Panc1 (cell line): ENCODE measurements around the gene SGCB. TPM values are rescaled to one million over a fixed set of nuclear protein-coding genes. Genes with fewer than 3 reads are reported as not detected.

Experiments
- ATAC-seq: fragments of 200-7000 bp; cut with Tn5 transposase; 2 replicates; pipeline ENCODE4 v1.9.1; 2020; ENCODE audit warnings: mild to moderate bottlenecking, moderate library complexity
- BruUV-seq: library from RNA; stranded (reverse); fragments of 400-500 nt; replicated peaks from 2 replicates; lab custom pipeline; 2021; lab: Mats Ljungman, UMichigan
- CTCF ChIA-PET: fragments of 300-600 bp; sonication (Branson Sonifier 250); formaldehyde crosslinking; loops from one replicate; lab custom pipeline; 2022; ENCODE audit warnings: antibody characterized with exemption; lab: Charles Lee
- POLR2A ChIA-PET: fragments of 300-600 bp; sonication (Branson Sonifier 250); formaldehyde crosslinking; loops from one replicate; lab custom pipeline; 2022; ENCODE audit warnings: antibody characterized with exemption; lab: Charles Lee
- DNase-seq: peaks from one replicate; pipeline ENCODE4 v3.0.0-alpha.2; 2010; ENCODE audit warnings: low read depth, low spot score
- H3K27ac ChIP-seq: 2 replicates; pipeline ENCODE4 v1.5.1; 2011; ENCODE audit warnings: mild to moderate bottlenecking, low read length, inconsistent platforms
- H3K27me3 ChIP-seq: fragments of 200-500 bp; sonication (Bioruptor generic); 2 replicates; pipeline ENCODE4 v1.6.0; 2014; ENCODE audit warnings: low read length, inconsistent platforms; ENCODE audit not compliant: control insufficient read depth, insufficient read depth
- H3K36me3 ChIP-seq: fragments of 200-500 bp; sonication (Bioruptor generic); 2 replicates; pipeline ENCODE4 v1.5.1; 2014; ENCODE audit warnings: inconsistent platforms, mild to moderate bottlenecking, low read length, moderate library complexity; ENCODE audit not compliant: control insufficient read depth, insufficient read depth
- H3K4me1 ChIP-seq: 2 replicates; pipeline ENCODE4 v1.5.1; 2011; ENCODE audit warnings: inconsistent platforms, mild to moderate bottlenecking, low read length, moderate library complexity; ENCODE audit not compliant: control insufficient read depth, insufficient read depth
- H3K4me3 ChIP-seq, 2 experiments: 2 replicates each; pipeline ENCODE4 v1.5.1; 2011 to 2012; ENCODE audit warnings: low read depth in 2 of 2, low read length in 2 of 2, mild to moderate bottlenecking in 2 of 2, inconsistent platforms in 1 of 2, moderate library complexity in 1 of 2
- H3K9me3 ChIP-seq: fragments of 200-500 bp; sonication (Bioruptor generic); 2 replicates; pipeline ENCODE4 v1.5.1; 2014; ENCODE audit warnings: low read depth, mild to moderate bottlenecking, inconsistent platforms, low read length, moderate library complexity; ENCODE audit not compliant: control insufficient read depth, insufficient read depth
- POLR2AphosphoS5 ChIP-seq: IDR thresholded peaks from 2 replicates; pipeline ENCODE4 v1.6.1; 2012; ENCODE audit warnings: mild to moderate bottlenecking, low read depth, low read length, moderate library complexity
- SIN3A ChIP-seq: IDR thresholded peaks from 2 replicates; pipeline ENCODE4 v1.6.1; 2012; ENCODE audit warnings: low read depth, mild to moderate bottlenecking, low read length, moderate library complexity, borderline replicate concordance; ENCODE audit not compliant: insufficient read depth
- TCF7L2 ChIP-seq: IDR thresholded peaks from 2 replicates; pipeline ENCODE4 v1.6.1; 2011; ENCODE audit warnings: mild to moderate bottlenecking, low read depth, low read length, inconsistent platforms
- in situ Hi-C: cut with HindIII; loops from 2 replicates; pipeline ENCODE4 v1.10.0; 2016; ENCODE audit warnings: low sequenced_read_pairs, low pct_unique_long_range_greater_than_20kb
- intact Hi-C: fragments of 100-400 bp; cut with micrococcal nuclease; formaldehyde crosslinking; loops from one replicate; pipeline ENCODE4 v1.10.0; 2022; ENCODE audit not compliant: unreplicated experiment
- total RNA-seq: library from RNA; stranded (reverse); gene quantifications from one replicate; pipeline ENCODE4 v1.2.1, GENCODE V29; 2021; ENCODE audit not compliant: unreplicated experiment
- TF ChIP-seq, protein P1 (sequence below): fragments of 450-650 bp; IDR thresholded peaks from 2 replicates; pipeline ENCODE4 v1.5.1; 2017; ENCODE audit warnings: mild to moderate bottlenecking
- TF ChIP-seq, protein P2 (sequence below), 2 experiments: IDR thresholded peaks; 2 replicates each; pipeline ENCODE4 v1.6.1; 2011 to 2012; ENCODE audit warnings: low read depth in 2 of 2, control low read depth in 1 of 2, low read length in 1 of 2, mild to moderate bottlenecking in 1 of 2, moderate library complexity in 1 of 2; ENCODE audit not compliant: insufficient read depth in 1 of 2

The SGCB gene
- total RNA-seq, 1 experiment from 2014 or later, result 27.6 TPM

DNA sequence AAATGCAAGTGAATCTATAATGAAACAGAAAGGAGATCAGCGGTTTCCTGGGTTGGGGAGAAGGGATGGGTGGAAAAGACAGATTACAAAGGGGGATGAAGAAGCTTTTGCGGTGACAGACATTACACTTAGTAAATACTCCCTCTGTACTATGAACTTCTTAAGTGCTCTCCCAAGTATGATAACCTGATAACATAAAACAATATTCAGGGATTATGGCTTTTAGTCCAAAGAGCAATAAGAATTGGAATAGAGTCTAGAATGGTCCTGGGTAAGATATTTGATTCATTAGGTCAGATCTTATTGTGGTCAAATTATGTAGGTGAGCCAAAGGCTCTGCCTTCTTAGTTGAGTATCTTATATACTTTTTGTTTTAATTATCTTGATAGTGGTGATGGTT is 27.1 kb downstream of the SGCB start:
- no peaks in the 10 kb centered on the region for H3K9me3 ChIP-seq
- intact Hi-C loops, result no loop called here
- no peak for ATAC-seq
- H3K4me3 ChIP-seq, result no peak overlapping the region
- DNase-seq, result no peak
- no TSS peak for BruUV-seq
- no peaks in the 10 kb centered on the region for H3K27me3 ChIP-seq
- no peak for TF ChIP-seq TCF7L2
- TF ChIP-seq, protein P1, sequence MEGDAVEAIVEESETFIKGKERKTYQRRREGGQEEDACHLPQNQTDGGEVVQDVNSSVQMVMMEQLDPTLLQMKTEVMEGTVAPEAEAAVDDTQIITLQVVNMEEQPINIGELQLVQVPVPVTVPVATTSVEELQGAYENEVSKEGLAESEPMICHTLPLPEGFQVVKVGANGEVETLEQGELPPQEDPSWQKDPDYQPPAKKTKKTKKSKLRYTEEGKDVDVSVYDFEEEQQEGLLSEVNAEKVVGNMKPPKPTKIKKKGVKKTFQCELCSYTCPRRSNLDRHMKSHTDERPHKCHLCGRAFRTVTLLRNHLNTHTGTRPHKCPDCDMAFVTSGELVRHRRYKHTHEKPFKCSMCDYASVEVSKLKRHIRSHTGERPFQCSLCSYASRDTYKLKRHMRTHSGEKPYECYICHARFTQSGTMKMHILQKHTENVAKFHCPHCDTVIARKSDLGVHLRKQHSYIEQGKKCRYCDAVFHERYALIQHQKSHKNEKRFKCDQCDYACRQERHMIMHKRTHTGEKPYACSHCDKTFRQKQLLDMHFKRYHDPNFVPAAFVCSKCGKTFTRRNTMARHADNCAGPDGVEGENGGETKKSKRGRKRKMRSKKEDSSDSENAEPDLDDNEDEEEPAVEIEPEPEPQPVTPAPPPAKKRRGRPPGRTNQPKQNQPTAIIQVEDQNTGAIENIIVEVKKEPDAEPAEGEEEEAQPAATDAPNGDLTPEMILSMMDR, result no peak
- TF ChIP-seq POLR2AphosphoS5, result no peak
- TF ChIP-seq, protein P2, sequence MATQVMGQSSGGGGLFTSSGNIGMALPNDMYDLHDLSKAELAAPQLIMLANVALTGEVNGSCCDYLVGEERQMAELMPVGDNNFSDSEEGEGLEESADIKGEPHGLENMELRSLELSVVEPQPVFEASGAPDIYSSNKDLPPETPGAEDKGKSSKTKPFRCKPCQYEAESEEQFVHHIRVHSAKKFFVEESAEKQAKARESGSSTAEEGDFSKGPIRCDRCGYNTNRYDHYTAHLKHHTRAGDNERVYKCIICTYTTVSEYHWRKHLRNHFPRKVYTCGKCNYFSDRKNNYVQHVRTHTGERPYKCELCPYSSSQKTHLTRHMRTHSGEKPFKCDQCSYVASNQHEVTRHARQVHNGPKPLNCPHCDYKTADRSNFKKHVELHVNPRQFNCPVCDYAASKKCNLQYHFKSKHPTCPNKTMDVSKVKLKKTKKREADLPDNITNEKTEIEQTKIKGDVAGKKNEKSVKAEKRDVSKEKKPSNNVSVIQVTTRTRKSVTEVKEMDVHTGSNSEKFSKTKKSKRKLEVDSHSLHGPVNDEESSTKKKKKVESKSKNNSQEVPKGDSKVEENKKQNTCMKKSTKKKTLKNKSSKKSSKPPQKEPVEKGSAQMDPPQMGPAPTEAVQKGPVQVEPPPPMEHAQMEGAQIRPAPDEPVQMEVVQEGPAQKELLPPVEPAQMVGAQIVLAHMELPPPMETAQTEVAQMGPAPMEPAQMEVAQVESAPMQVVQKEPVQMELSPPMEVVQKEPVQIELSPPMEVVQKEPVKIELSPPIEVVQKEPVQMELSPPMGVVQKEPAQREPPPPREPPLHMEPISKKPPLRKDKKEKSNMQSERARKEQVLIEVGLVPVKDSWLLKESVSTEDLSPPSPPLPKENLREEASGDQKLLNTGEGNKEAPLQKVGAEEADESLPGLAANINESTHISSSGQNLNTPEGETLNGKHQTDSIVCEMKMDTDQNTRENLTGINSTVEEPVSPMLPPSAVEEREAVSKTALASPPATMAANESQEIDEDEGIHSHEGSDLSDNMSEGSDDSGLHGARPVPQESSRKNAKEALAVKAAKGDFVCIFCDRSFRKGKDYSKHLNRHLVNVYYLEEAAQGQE (IDR thresholded peaks at IDR 0.05; ENCODE audit: insufficient read depth in 1 of 2, low read depth in 2 of 2, low read length in 1 of 2), result no peak
- no peak for TF ChIP-seq SIN3A
- H3K27ac ChIP-seq, result no peak overlapping the region
- H3K36me3 ChIP-seq, result no peaks in the 10 kb centered on the region
- ChIA-PET POLR2A (no interaction called here), CTCF (no interaction called here)
- in situ Hi-C loops, result no loop called here
- no peaks in the 10 kb centered on the region for H3K4me1 ChIP-seq

DNA sequence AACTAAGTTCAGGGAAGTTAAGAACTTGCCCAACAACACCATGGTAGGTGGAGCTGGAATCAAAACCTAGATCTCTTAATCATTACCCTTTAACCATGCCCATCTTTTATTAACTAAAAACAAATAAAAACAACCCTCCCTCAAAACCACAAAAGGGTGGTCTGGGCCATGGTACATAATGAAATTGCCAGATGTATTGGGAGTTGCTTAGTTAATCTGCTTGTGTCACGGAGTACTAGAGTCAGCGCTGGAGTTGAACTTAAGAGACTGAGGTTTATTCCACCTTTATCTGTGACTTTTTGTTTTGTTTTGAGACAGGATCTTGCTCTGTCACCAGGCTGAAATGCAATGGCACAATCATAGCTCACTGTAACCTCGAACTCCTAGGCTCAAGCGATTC is 31.2 kb downstream of the SGCB start:
- intact Hi-C loops (no loop called here), in situ Hi-C loops (no loop called here)
- ATAC-seq (no peak), DNase-seq (no peak)
- Histone ChIP-seq H3K36me3 (no peaks in the 10 kb centered on the region), H3K4me3 (no peak overlapping the region), H3K27me3 (no peaks in the 10 kb centered on the region), H3K27ac (no peak overlapping the region), H3K4me1 (no peaks in the 10 kb centered on the region), H3K9me3 (no peaks in the 10 kb centered on the region)
- TF ChIP-seq, protein P2 (IDR thresholded peaks at IDR 0.05; ENCODE audit: insufficient read depth in 1 of 2, low read depth in 2 of 2, low read length in 1 of 2), result no peak
- TF ChIP-seq POLR2AphosphoS5, result no peak
- TF ChIP-seq TCF7L2, result no peak
- no peak for TF ChIP-seq SIN3A
- TF ChIP-seq, protein P1, result no peak
- POLR2A ChIA-PET, result no interaction called here
- no TSS peak for BruUV-seq
- CTCF ChIA-PET, result no interaction called here
